ENCODE results near the gene TWNK. TPM values are rescaled to one million over a fixed set of nuclear protein-coding genes. Genes with fewer than 3 reads are reported as not detected.

Gene TWNK
- total RNA-seq, 1 experiment from 2014 or later = 28.2 TPM

- Mint-ChIP-seq H3K4me1 (peaks cover 17% of the 10 kb centered on the region), H3K27me3 (ENCODE audit: low read depth) (no peaks in the 10 kb centered on the region), H3K36me3 (peaks cover 13% of the 10 kb centered on the region), H3K9me3 (no peaks in the 10 kb centered on the region), H3K4me3 (no peak overlapping the region), H3K27ac (no peak overlapping the region)
- no peak for TF ChIP-seq TEAD1 (CRISPR knock-in tag; IDR thresholded peaks at IDR 0.05)
- no peak for TF ChIP-seq OVOL2 (CRISPR knock-in tag; IDR thresholded peaks at IDR 0.05; ENCODE audit: borderline replicate concordance)
- no peak for TF ChIP-seq ZNF281 (CRISPR knock-in tag; IDR thresholded peaks at IDR 0.05)
- no peak for TF ChIP-seq SMAD3 (CRISPR knock-in tag; IDR thresholded peaks at IDR 0.05; ENCODE audit: borderline replicate concordance)
- no peak for TF ChIP-seq SOX15 (CRISPR knock-in tag; IDR thresholded peaks at IDR 0.05)
- DNase-seq (ENCODE audit: low spot score) (no peak), ATAC-seq (no peak)
- CTCF ChIA-PET = interaction anchor here (0.7 to 12.2 kb wide), 3 partner anchors 9 to 45 kb away, joined by 3 to 277 read pairs (median 7); no protein-coding TSS in a partner anchor
- POLR2A ChIA-PET = no interaction called here
These were observed 18.0 kb downstream of the TWNK start for GRCh38 chr10:101005361-101005760.

GRCh38 chr10:101005869-101006567 is 18.7 kb downstream of the TWNK start:
- no peak for ATAC-seq
- Mint-ChIP-seq H3K36me3 (peaks cover 13% of the 10 kb centered on the region), H3K27ac (no peak overlapping the region), H3K4me3 (no peak overlapping the region), H3K9me3 (no peaks in the 10 kb centered on the region), H3K4me1 (peaks cover 12% of the 10 kb centered on the region), H3K27me3 (ENCODE audit: low read depth) (no peaks in the 10 kb centered on the region)
- DNase-seq (ENCODE audit: low spot score) = no peak
- POLR2A ChIA-PET = interaction anchor here (1.1 kb wide), 1 partner anchor 9 kb away, joined by 3 read pairs; no protein-coding TSS in a partner anchor
- CTCF ChIA-PET = interaction anchor here (0.7 to 7.2 kb wide), 4 partner anchors 9 to 44 kb away, joined by 3 to 273 read pairs (median 5); partner anchors contain the start of genes LZTS2 and SEMA4G
- TF ChIP-seq AR (CRISPR knock-in tag; IDR thresholded peaks at IDR 0.05) = no peak
- no peak for TF ChIP-seq CREB1 (CRISPR knock-in tag; IDR thresholded peaks at IDR 0.05)
- TF ChIP-seq ZNF281 (CRISPR knock-in tag; IDR thresholded peaks at IDR 0.05) = no peak
- no peak for TF ChIP-seq JUN (CRISPR knock-in tag; IDR thresholded peaks at IDR 0.05)
- no peak for TF ChIP-seq SP1 (CRISPR knock-in tag; conservative IDR thresholded peaks at IDR 0.05)
- TF ChIP-seq ZNF416 (CRISPR knock-in tag; IDR thresholded peaks at IDR 0.05) = no peak

GRCh38 chr10:101006593-101007098 is 19.3 kb downstream of the TWNK start:
- DNase-seq (ENCODE audit: low spot score) (no peak), ATAC-seq (no peak)
- Mint-ChIP-seq H3K9me3 (no peaks in the 10 kb centered on the region), H3K27ac (no peak overlapping the region), H3K4me1 (peaks cover 13% of the 10 kb centered on the region), H3K27me3 (ENCODE audit: low read depth) (no peaks in the 10 kb centered on the region), H3K4me3 (no peak overlapping the region), H3K36me3 (peaks cover 13% of the 10 kb centered on the region)
- CTCF ChIA-PET = interaction anchor here (0.9 to 7.2 kb wide), 5 partner anchors 10 to 155 kb away, joined by 3 to 273 read pairs (median 6); partner anchors contain the start of genes LZTS2 and SEMA4G
- POLR2A ChIA-PET = interaction anchor here (1.1 kb wide), 1 partner anchor 10 kb away, joined by 3 read pairs; no protein-coding TSS in a partner anchor
- no peak for TF ChIP-seq NFYB (CRISPR knock-in tag; conservative IDR thresholded peaks at IDR 0.05; ENCODE audit: low read depth)
